Upper lobe of right lung (tissue), 1 donor: Measurements from ENCODE around the gene TMEM138. TPM values are rescaled to one million over a fixed set of nuclear protein-coding genes. Genes with fewer than 3 reads are reported as not detected.
A peak's percentile ranks its signal among the peaks of the same experiment; 100 is the strongest.

ENCODE experiments used
- ATAC-seq: fragments of 200-7000 bp; cut with Tn5 transposase; one replicate; pipeline ENCODE4 v1.9.1; 2020; ENCODE audit warnings: mild to moderate bottlenecking, moderate library complexity
- DNase-seq: peaks from one replicate; pipeline ENCODE4 v3.0.0-alpha.2; 2020
- H3K27ac ChIP-seq: fragments of 200-600 bp; one replicate; pipeline ENCODE4 v1.8.0; 2022
- H3K27me3 ChIP-seq: fragments of 200-600 bp; one replicate; pipeline ENCODE4 v1.8.0; 2022; ENCODE audit warnings: mild to moderate bottlenecking
- H3K36me3 ChIP-seq: fragments of 200-600 bp; one replicate; pipeline ENCODE4 v1.8.0; 2022
- H3K4me1 ChIP-seq: fragments of 200-600 bp; one replicate; pipeline ENCODE4 v1.8.0; 2022
- H3K4me3 ChIP-seq: fragments of 200-600 bp; one replicate; pipeline ENCODE4 v1.8.0; 2022; ENCODE audit warnings: mild to moderate bottlenecking
- H3K9me3 ChIP-seq: fragments of 200-600 bp; one replicate; pipeline ENCODE4 v1.8.0; 2022
- intact Hi-C: fragments of 100-400 bp; cut with DNase I; formaldehyde crosslinking; loops from one replicate; pipeline ENCODE4 v1.11.0; 2022
- total RNA-seq: library from RNA; stranded (reverse); fragmentation: NEBNext Ultra II Directional; extraction: Animal tissue kit (Norgen Biotek cat#: 25700); gene quantifications from one replicate; pipeline ENCODE4 v1.2.1, GENCODE V29; 2021
- TF ChIP-seq, protein P1 (sequence below): fragments of 200-600 bp; IDR thresholded peaks from one replicate; pipeline ENCODE4 v1.8.0; 2022; ENCODE audit warnings: antibody characterized with exemption
- donor health status: DM: no; HTN: yes; CAD: no; lungs with severe emphysema.

Gene TMEM138
- total RNA-seq, 1 donor from 2014 or later: 46.3 TPM

DNA sequence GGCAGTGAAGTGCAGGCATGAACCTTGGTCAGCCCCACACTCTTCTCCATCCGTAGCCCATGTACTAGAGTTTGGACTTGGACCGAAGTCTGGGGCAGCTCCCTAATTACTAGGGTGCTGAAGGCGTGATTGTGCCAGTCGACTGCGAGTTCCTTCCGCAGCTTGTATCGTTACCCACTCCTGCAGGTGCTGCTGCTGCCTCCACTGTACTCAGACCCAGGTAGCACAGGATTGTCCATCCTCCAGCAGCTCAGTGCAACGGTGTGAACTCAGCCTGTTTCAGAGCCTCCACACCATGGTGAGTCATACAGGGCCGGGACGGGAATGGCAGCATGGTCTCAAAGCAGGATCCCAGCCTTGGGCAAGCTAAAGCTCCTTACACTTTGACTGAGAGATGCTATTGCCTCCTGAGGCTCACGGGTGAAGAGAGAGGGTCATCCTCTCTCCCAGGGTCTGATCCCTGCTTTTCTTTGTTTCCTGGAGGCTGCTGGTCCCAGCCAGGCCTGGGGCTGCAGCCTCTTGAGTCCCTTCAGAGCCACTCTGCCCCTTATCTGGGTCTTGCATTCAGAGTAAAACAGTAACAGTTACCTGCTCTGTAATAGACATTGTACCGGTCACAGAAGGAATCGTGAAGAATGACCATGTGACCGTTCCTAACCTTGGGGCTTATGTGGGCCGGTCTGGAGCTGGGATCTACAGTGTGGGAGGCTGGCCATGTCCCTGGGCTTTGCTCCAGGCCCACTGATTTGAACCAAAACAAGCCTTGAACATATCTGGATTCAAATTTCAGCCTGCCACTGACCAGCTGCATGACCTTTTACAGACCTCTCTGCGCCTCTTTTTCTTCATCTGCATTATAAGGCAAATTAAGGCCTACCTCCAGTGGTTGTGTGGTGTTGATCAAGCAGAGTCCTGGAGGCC, 27.5 kb upstream of the TMEM138 start:
- intact Hi-C loops: no loop called here
- DNase-seq: no peak

DNA sequence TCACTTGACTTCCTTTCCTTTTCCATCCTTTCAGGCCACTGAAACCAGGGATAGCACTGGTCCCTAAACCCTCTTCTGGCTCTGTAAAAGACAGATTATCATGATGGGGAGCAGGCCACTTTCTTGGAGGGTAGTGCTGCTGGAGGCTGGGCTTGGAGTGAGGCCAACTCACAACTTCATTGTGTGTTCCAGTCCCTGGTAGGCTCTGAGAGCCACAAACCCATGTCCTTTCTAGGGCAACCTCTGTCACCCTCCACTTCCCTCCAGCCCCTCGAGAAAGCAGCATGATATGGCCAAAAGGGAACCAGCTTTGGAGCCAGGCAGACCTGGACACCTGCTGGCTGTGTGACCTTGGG, 26.8 kb upstream of the TMEM138 start:
- Histone ChIP-seq H3K27me3 (no peaks in the 10 kb centered on the region), H3K4me3 (no peak overlapping the region), H3K4me1 (peaks cover 26% of the 10 kb centered on the region), H3K36me3 (peaks cover 2% of the 10 kb centered on the region), H3K27ac (peak overlapping the region; percentile 58), H3K9me3 (no peaks in the 10 kb centered on the region)
- ATAC-seq (no peak), DNase-seq (no peak)
- intact Hi-C loops: no loop called here
- TF ChIP-seq, protein P1, sequence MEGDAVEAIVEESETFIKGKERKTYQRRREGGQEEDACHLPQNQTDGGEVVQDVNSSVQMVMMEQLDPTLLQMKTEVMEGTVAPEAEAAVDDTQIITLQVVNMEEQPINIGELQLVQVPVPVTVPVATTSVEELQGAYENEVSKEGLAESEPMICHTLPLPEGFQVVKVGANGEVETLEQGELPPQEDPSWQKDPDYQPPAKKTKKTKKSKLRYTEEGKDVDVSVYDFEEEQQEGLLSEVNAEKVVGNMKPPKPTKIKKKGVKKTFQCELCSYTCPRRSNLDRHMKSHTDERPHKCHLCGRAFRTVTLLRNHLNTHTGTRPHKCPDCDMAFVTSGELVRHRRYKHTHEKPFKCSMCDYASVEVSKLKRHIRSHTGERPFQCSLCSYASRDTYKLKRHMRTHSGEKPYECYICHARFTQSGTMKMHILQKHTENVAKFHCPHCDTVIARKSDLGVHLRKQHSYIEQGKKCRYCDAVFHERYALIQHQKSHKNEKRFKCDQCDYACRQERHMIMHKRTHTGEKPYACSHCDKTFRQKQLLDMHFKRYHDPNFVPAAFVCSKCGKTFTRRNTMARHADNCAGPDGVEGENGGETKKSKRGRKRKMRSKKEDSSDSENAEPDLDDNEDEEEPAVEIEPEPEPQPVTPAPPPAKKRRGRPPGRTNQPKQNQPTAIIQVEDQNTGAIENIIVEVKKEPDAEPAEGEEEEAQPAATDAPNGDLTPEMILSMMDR: no peak

More for the DNA sequence above, 27.5 kb upstream of the TMEM138 start:
- H3K4me3 ChIP-seq: no peak overlapping the region
- no peak overlapping the region for H3K27ac ChIP-seq
- TF ChIP-seq, protein P1: no peak
- no peaks in the 10 kb centered on the region for H3K9me3 ChIP-seq
- ATAC-seq: no peak
- H3K27me3 ChIP-seq: no peaks in the 10 kb centered on the region
- H3K36me3 ChIP-seq: peaks cover 8% of the 10 kb centered on the region
- H3K4me1 ChIP-seq: peaks cover 26% of the 10 kb centered on the region

DNA sequence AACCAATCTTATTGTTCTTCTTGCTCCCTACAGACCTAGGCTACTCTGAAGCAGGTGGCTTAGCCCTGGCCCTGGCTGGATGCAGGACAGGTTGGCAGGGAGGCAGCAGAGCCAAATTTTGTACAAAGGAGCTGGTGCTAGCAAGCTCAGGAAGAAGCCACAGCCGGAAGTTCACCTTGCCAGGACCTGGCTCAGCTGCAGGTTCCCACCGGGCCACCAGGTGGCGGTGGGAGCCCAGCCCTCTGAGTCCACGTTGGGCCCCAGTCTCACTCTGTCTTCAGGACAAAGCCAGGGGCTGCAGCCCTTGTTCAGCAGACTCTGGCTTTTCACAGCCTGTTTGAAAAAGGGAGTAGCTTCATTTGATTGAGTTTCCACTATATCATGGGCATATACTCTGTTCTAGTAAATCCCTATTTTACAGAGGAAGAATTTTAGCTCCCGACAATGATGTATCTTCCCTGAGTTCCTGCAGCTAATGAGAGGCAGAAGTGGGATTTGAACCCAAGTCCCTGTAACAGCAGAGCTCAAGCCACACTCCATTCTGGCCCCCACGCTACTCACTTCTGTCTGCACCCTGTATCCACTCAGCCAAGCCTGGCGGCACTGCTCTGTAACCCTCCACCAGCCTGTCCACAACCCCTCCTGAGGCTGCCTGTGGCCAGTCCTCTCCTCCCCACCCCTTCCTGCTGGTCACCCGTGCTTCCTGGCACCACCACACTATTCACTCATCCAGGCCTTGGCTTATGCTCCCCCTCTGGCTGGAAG, 25.8 kb upstream of the TMEM138 start:
- Histone ChIP-seq H3K4me1 (peaks cover 19% of the 10 kb centered on the region), H3K27me3 (no peaks in the 10 kb centered on the region), H3K9me3 (no peaks in the 10 kb centered on the region), H3K4me3 (no peak overlapping the region), H3K36me3 (no peaks in the 10 kb centered on the region), H3K27ac (peak overlapping the region; percentile 58)
- intact Hi-C loops: no loop called here
- DNase-seq (peak; percentile 87), ATAC-seq (peak; percentile 80)
- TF ChIP-seq, protein P1: peak; percentile 98

DNA sequence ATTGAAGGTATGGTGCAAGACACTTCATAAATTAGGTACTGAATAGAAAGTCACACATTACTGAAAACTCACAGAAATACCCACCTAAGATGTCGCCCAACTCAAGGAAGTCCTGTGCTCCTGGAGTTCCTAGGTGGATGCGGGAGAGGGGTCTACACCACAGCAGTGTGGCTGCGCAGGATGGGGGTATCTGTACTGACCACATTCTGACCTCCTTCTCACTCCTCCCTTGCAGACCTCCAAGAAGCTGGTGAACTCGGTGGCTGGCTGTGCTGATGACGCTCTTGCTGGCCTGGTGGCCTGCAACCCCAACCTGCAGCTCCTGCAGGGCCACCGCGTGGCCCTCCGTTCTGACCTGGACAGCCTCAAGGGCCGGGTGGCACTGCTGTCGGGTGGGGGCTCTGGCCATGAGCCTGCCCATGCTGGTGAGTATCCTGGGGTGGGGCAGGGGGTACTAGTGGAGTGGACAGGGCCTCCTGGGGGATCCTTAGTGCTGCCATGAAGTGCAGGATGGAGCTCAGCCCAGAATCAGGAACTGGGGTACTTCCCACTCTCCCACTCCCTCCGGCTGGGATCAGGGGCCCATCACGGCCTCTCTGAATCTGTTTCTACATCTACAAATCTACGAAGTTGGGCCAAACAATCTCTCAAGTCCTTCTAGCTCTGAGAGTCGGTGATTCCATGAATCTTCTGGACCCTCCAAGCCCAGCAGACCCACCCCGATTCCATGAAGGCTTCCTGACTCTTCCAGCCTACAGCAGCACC, 24.3 kb upstream of the TMEM138 start:
- Histone ChIP-seq H3K4me3 (no peak overlapping the region), H3K4me1 (peaks cover 9% of the 10 kb centered on the region), H3K27me3 (no peaks in the 10 kb centered on the region), H3K36me3 (no peaks in the 10 kb centered on the region), H3K27ac (no peak overlapping the region), H3K9me3 (no peaks in the 10 kb centered on the region)
- ATAC-seq (no peak), DNase-seq (no peak)
- TF ChIP-seq, protein P1: no peak
- intact Hi-C loops: loop anchor here (2.0 kb wide), 1 partner anchor 43 kb away; no protein-coding TSS in a partner anchor

DNA sequence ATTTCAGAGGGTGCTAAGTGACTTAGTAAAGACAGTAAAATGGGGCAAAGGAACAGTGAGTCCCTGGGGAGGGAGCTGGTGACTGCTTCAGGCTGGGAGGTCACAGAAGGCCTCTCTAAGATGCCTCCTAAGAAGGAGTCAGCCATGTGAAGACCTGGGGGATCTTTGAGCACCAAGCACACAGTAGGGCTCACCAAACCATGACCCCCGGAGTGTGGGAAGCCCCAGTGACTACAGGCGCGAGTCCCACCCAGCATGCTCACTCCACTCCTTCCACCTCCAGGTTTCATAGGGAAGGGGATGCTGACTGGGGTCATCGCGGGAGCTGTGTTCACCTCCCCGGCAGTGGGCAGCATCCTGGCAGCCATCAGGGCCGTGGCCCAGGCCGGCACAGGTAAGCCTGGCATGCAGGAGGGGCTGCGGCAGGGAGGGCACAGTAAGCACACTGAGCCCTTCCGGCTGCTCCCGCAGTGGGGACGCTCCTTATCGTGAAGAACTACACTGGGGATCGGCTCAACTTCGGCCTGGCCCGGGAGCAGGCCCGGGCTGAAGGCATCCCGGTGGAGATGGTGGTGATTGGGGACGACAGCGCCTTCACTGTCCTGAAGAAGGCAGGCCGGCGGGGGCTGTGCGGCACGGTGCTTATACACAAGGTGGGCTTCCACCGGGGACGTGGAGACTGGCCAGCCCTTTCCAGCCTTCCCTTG, 23.2 kb upstream of the TMEM138 start:
- DNase-seq (no peak), ATAC-seq (no peak)
- Histone ChIP-seq H3K27ac (no peak overlapping the region), H3K27me3 (no peaks in the 10 kb centered on the region), H3K4me3 (no peak overlapping the region), H3K36me3 (no peaks in the 10 kb centered on the region), H3K9me3 (no peaks in the 10 kb centered on the region), H3K4me1 (peaks cover 4% of the 10 kb centered on the region)
- intact Hi-C loops: loop anchor here (2.0 kb wide), 1 partner anchor 42 kb away; no protein-coding TSS in a partner anchor
- TF ChIP-seq, protein P1: no peak
